ENCODE data around the gene SETDB2. TPM values are rescaled to one million over a fixed set of nuclear protein-coding genes. Genes with fewer than 3 reads are reported as not detected.
A peak's percentile ranks its signal among the peaks of the same experiment; 100 is the strongest.

The SETDB2 gene, protein sequence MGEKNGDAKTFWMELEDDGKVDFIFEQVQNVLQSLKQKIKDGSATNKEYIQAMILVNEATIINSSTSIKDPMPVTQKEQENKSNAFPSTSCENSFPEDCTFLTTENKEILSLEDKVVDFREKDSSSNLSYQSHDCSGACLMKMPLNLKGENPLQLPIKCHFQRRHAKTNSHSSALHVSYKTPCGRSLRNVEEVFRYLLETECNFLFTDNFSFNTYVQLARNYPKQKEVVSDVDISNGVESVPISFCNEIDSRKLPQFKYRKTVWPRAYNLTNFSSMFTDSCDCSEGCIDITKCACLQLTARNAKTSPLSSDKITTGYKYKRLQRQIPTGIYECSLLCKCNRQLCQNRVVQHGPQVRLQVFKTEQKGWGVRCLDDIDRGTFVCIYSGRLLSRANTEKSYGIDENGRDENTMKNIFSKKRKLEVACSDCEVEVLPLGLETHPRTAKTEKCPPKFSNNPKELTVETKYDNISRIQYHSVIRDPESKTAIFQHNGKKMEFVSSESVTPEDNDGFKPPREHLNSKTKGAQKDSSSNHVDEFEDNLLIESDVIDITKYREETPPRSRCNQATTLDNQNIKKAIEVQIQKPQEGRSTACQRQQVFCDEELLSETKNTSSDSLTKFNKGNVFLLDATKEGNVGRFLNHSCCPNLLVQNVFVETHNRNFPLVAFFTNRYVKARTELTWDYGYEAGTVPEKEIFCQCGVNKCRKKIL
- 1 to 10 TPM; 6.2 TPM for total RNA-seq
- 1 to 10 TPM; 1.9 to 3.5 TPM for polyA plus RNA-seq

DNA sequence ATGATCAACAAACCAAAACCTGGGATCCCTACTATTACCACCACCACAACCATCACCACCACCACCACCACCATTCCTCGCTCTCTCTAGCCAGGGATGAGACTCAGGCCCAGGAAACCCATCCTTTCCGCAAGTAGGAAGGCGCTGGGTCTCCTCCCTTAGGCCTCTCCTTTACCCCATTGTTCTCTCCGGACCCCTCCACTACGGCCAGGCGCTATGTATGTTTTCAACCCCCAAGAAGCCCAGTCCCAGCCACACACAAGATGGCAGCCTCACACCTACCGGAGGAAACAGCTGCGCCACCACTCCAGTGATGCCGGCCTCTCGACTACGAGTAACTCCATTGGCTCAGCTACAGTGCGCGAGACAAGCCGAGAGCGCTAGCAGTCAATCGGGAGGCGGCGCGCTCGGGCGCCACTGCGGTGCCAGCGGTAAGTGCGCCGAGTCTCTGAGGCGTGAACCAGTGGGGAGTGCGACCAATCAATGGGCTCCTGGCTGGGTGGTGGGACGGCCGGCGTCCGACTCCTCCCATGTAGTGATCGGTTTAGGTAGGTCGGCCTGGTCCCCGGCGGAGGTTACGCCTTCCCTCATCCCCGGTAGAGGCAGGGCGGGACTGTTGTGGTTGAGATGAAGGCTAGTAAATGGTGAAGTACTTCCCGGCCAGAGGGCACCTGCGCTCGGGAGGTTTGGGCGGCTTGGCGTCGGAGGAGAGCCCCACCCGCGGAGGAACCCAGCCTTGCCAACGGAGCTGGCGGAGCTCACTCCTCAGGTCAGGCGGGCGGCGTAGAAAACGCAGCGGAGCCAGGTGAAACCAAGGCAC is at the start of gene SETDB2, which contains the start of gene CAB39L:
Gene SETDB2, plus strand, starts transcription at position 571 of the 820 bp plus-strand sequence. CDS start 7,620 bp downstream, outside the sequence.
Gene CAB39L, minus strand, starts transcription at position 361 of the 820 bp plus-strand sequence. CDS start 61,154 bp downstream, outside the sequence.
- WGBS, result under 1% methylated on average over 53 of the region's 53 CpGs
- Histone ChIP-seq H3K4me3 (ENCODE audit: low read depth in 1 of 3, low read length in 3 of 3) (peak within 1 kb of the TSS; percentile 82 to 94 (median 85)), H3K9ac (ENCODE audit: low read depth in 1 of 2, low read length in 2 of 2) (peak within 1 kb of the TSS; percentile 80 to 94), H3K27ac (ENCODE audit: low read depth in 1 of 2, low read length in 2 of 2) (peak within 1 kb of the TSS; percentile 87 to 89), H3K4me1 (ENCODE audit: control insufficient read depth in 4 of 4, insufficient read depth in 4 of 4, low read length in 3 of 4) (peaks cover 0 to 24% (median 7%) of the 10 kb centered on the region in 4 donors), H3K27me3 (ENCODE audit: control insufficient read depth in 4 of 4, insufficient read depth in 4 of 4, low read length in 3 of 4) (no peaks in the 10 kb centered on the region), H3K9me3 (ENCODE audit: control insufficient read depth in 4 of 4, low read length in 3 of 4) (no peaks in the 10 kb centered on the region), H3K36me3 (ENCODE audit: control insufficient read depth in 4 of 4, insufficient read depth in 3 of 4, low read depth in 1 of 4, low read length in 3 of 4) (no peaks in the 10 kb centered on the region)
- no peak for TF ChIP-seq FOXA1 (IDR thresholded peaks at IDR 0.05)
- no peak for TF ChIP-seq HNF4G (IDR thresholded peaks at IDR 0.05)
- peak; percentile 94 for TF ChIP-seq TAF1 (conservative IDR thresholded peaks at IDR 0.05)
- TF ChIP-seq JUND (IDR thresholded peaks at IDR 0.05), result peak; percentile 0 to 67
- TF ChIP-seq, protein P1, sequence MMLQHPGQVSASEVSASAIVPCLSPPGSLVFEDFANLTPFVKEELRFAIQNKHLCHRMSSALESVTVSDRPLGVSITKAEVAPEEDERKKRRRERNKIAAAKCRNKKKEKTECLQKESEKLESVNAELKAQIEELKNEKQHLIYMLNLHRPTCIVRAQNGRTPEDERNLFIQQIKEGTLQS (IDR thresholded peaks at IDR 0.05), result no peak
- TF ChIP-seq, protein P2, sequence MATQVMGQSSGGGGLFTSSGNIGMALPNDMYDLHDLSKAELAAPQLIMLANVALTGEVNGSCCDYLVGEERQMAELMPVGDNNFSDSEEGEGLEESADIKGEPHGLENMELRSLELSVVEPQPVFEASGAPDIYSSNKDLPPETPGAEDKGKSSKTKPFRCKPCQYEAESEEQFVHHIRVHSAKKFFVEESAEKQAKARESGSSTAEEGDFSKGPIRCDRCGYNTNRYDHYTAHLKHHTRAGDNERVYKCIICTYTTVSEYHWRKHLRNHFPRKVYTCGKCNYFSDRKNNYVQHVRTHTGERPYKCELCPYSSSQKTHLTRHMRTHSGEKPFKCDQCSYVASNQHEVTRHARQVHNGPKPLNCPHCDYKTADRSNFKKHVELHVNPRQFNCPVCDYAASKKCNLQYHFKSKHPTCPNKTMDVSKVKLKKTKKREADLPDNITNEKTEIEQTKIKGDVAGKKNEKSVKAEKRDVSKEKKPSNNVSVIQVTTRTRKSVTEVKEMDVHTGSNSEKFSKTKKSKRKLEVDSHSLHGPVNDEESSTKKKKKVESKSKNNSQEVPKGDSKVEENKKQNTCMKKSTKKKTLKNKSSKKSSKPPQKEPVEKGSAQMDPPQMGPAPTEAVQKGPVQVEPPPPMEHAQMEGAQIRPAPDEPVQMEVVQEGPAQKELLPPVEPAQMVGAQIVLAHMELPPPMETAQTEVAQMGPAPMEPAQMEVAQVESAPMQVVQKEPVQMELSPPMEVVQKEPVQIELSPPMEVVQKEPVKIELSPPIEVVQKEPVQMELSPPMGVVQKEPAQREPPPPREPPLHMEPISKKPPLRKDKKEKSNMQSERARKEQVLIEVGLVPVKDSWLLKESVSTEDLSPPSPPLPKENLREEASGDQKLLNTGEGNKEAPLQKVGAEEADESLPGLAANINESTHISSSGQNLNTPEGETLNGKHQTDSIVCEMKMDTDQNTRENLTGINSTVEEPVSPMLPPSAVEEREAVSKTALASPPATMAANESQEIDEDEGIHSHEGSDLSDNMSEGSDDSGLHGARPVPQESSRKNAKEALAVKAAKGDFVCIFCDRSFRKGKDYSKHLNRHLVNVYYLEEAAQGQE (IDR thresholded peaks at IDR 0.05), result peak; percentile 83
- peak; percentile 51 to 57 for TF ChIP-seq RAD21 (IDR thresholded peaks at IDR 0.05)
- no peak for TF ChIP-seq FOXA2 (IDR thresholded peaks at IDR 0.05)
- TF ChIP-seq, protein P3, sequence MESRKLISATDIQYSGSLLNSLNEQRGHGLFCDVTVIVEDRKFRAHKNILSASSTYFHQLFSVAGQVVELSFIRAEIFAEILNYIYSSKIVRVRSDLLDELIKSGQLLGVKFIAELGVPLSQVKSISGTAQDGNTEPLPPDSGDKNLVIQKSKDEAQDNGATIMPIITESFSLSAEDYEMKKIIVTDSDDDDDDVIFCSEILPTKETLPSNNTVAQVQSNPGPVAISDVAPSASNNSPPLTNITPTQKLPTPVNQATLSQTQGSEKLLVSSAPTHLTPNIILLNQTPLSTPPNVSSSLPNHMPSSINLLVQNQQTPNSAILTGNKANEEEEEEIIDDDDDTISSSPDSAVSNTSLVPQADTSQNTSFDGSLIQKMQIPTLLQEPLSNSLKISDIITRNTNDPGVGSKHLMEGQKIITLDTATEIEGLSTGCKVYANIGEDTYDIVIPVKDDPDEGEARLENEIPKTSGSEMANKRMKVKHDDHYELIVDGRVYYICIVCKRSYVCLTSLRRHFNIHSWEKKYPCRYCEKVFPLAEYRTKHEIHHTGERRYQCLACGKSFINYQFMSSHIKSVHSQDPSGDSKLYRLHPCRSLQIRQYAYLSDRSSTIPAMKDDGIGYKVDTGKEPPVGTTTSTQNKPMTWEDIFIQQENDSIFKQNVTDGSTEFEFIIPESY (IDR thresholded peaks at IDR 0.05), result peak; percentile 99
- TF ChIP-seq SP1 (IDR thresholded peaks at IDR 0.05), result peak; percentile 92
- TF ChIP-seq GABPA (IDR thresholded peaks at IDR 0.05 in 1 of 2, conservative IDR thresholded peaks at IDR 0.05 in 1 of 2), result peak; percentile 62 to 88
- TF ChIP-seq, protein P4, sequence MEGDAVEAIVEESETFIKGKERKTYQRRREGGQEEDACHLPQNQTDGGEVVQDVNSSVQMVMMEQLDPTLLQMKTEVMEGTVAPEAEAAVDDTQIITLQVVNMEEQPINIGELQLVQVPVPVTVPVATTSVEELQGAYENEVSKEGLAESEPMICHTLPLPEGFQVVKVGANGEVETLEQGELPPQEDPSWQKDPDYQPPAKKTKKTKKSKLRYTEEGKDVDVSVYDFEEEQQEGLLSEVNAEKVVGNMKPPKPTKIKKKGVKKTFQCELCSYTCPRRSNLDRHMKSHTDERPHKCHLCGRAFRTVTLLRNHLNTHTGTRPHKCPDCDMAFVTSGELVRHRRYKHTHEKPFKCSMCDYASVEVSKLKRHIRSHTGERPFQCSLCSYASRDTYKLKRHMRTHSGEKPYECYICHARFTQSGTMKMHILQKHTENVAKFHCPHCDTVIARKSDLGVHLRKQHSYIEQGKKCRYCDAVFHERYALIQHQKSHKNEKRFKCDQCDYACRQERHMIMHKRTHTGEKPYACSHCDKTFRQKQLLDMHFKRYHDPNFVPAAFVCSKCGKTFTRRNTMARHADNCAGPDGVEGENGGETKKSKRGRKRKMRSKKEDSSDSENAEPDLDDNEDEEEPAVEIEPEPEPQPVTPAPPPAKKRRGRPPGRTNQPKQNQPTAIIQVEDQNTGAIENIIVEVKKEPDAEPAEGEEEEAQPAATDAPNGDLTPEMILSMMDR (IDR thresholded peaks at IDR 0.05; ENCODE audit: low read depth, low read length, missing input control), result peak; percentile 42
- TF ChIP-seq YY1 (IDR thresholded peaks at IDR 0.05), result peak; percentile 99
- TF ChIP-seq HNF4A (conservative IDR thresholded peaks at IDR 0.05), result peak in 1 of 2 donors; percentile 34
- peak in 1 of 2 donors; percentile 19 for TF ChIP-seq EGR1 (IDR thresholded peaks at IDR 0.05; ENCODE audit: low read depth in 2 of 2)
- TF ChIP-seq, protein P5, sequence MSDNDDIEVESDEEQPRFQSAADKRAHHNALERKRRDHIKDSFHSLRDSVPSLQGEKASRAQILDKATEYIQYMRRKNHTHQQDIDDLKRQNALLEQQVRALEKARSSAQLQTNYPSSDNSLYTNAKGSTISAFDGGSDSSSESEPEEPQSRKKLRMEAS (IDR thresholded peaks at IDR 0.05), result peak; percentile 78
- TF ChIP-seq NR2F2 (IDR thresholded peaks at IDR 0.05), result no peak
- peak in 1 of 2 donors; percentile 66 for TF ChIP-seq RXRA (IDR thresholded peaks at IDR 0.05)
- DNase-seq (ENCODE audit: low spot score), result peak; percentile 97

All from liver (tissue), 9 donors.